Measurements from ENCODE around the gene CCS.

Gene CCS

GRCh38 chr11:66550887-66551286 is 42.1 kb upstream of the CCS start:
- no peak for ATAC-seq
- no peak for TF ChIP-seq ISL1 (CRISPR knock-in tag; IDR thresholded peaks at IDR 0.05)
- no peak for TF ChIP-seq CREB5 (CRISPR knock-in tag; IDR thresholded peaks at IDR 0.05; ENCODE audit: low read depth)
- TF ChIP-seq ESRRG (CRISPR knock-in tag; IDR thresholded peaks at IDR 0.05) = no peak
- no peak for TF ChIP-seq PPARA (CRISPR knock-in tag; IDR thresholded peaks at IDR 0.05; ENCODE audit: borderline replicate concordance)
- TF ChIP-seq ZC3H10 (CRISPR knock-in tag; IDR thresholded peaks at IDR 0.05) = no peak
- TF ChIP-seq ZNF8 (CRISPR knock-in tag; IDR thresholded peaks at IDR 0.05) = no peak
- no peak for TF ChIP-seq ZNF565 (CRISPR knock-in tag; conservative IDR thresholded peaks at IDR 0.05; ENCODE audit: low read depth)
- no peak for TF ChIP-seq TCF4 (CRISPR knock-in tag; IDR thresholded peaks at IDR 0.05; ENCODE audit: borderline replicate concordance)
- TF ChIP-seq TOX (CRISPR knock-in tag; IDR thresholded peaks at IDR 0.05; ENCODE audit: borderline replicate concordance) = no peak
- no peak for TF ChIP-seq RARB (CRISPR knock-in tag; IDR thresholded peaks at IDR 0.05)
- no peak for TF ChIP-seq CSDC2 (CRISPR knock-in tag; IDR thresholded peaks at IDR 0.05)

- TF ChIP-seq ZNF70 (CRISPR knock-in tag; IDR thresholded peaks at IDR 0.05) = no peak
- TF ChIP-seq ESRRG (CRISPR knock-in tag; IDR thresholded peaks at IDR 0.05) = no peak
- no peak for TF ChIP-seq ZNF8 (CRISPR knock-in tag; IDR thresholded peaks at IDR 0.05)
- TF ChIP-seq PPARA (CRISPR knock-in tag; IDR thresholded peaks at IDR 0.05; ENCODE audit: borderline replicate concordance) = no peak
- no peak for ATAC-seq
Measured at GRCh38 chr11:66554602-66555001, 38.4 kb upstream of the CCS start.

- no peak for ATAC-seq
- TF ChIP-seq SNAI2 (CRISPR knock-in tag; IDR thresholded peaks at IDR 0.05) = no peak
- TF ChIP-seq CSRNP3 (CRISPR knock-in tag; IDR thresholded peaks at IDR 0.05) = no peak
- no peak for TF ChIP-seq BACH2 (CRISPR knock-in tag; IDR thresholded peaks at IDR 0.05; ENCODE audit: borderline replicate concordance)
- TF ChIP-seq CSDC2 (CRISPR knock-in tag; IDR thresholded peaks at IDR 0.05) = no peak
- no peak for TF ChIP-seq ZNF565 (CRISPR knock-in tag; conservative IDR thresholded peaks at IDR 0.05; ENCODE audit: low read depth)
- TF ChIP-seq GLIS3 (CRISPR knock-in tag; IDR thresholded peaks at IDR 0.05) = no peak
- TF ChIP-seq ZFP3 (CRISPR knock-in tag; IDR thresholded peaks at IDR 0.05) = no peak
- no peak for TF ChIP-seq TSHZ2 (CRISPR knock-in tag; IDR thresholded peaks at IDR 0.05)
- no peak for TF ChIP-seq PATZ1 (CRISPR knock-in tag; IDR thresholded peaks at IDR 0.05; ENCODE audit: borderline replicate concordance)
- no peak for TF ChIP-seq ZFP30 (CRISPR knock-in tag; IDR thresholded peaks at IDR 0.05)
- no peak for TF ChIP-seq ZNF8 (CRISPR knock-in tag; IDR thresholded peaks at IDR 0.05)
- TF ChIP-seq RARB (CRISPR knock-in tag; IDR thresholded peaks at IDR 0.05) = no peak
- no peak for TF ChIP-seq ARNTL (CRISPR knock-in tag; IDR thresholded peaks at IDR 0.05; ENCODE audit: borderline replicate concordance, low read depth)
- TF ChIP-seq TCF4 (CRISPR knock-in tag; IDR thresholded peaks at IDR 0.05; ENCODE audit: borderline replicate concordance) = no peak
- TF ChIP-seq PPARA (CRISPR knock-in tag; IDR thresholded peaks at IDR 0.05; ENCODE audit: borderline replicate concordance) = no peak
- TF ChIP-seq TOX (CRISPR knock-in tag; IDR thresholded peaks at IDR 0.05; ENCODE audit: borderline replicate concordance) = no peak
- TF ChIP-seq CREB5 (CRISPR knock-in tag; IDR thresholded peaks at IDR 0.05; ENCODE audit: low read depth) = no peak
- no peak for TF ChIP-seq POU6F1 (CRISPR knock-in tag; IDR thresholded peaks at IDR 0.05; ENCODE audit: borderline replicate concordance, low read depth)
- no peak for TF ChIP-seq OSR1 (CRISPR knock-in tag; IDR thresholded peaks at IDR 0.05)
- no peak for TF ChIP-seq ISL1 (CRISPR knock-in tag; IDR thresholded peaks at IDR 0.05)
Measured at GRCh38 chr11:66555416-66555815, 37.6 kb upstream of the CCS start.

Measured in SK-N-SH treated with all-trans-retinoic acid at 6 μM for 48 hours (cell line).